EL (cell line): ENCODE data around the gene LEPROT.

ENCODE experiments used
- DNase-seq: peaks from one replicate; pipeline ENCODE4 v3.0.0-alpha.2; 2016

The LEPROT gene

DNA sequence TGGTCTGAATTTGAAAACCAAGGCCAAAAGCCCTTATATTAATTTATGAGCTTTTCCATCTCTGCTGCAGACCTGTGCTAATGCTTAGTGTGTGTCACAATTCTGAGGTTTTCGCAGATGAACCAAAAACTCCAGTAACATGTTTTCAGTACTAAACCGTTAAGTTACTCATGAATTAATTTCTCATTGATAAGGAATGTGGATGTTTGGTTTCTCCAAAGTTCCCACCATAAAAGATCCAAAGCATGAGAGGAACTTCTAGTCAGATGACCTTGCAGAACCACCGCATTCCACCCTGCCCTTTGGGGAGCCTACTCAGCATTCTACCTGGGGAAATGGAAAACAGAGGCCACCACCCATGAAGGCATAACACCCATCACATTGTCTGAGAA is 7.5 kb upstream of the LEPROT start:
- peak; percentile 91 for DNase-seq

DNA sequence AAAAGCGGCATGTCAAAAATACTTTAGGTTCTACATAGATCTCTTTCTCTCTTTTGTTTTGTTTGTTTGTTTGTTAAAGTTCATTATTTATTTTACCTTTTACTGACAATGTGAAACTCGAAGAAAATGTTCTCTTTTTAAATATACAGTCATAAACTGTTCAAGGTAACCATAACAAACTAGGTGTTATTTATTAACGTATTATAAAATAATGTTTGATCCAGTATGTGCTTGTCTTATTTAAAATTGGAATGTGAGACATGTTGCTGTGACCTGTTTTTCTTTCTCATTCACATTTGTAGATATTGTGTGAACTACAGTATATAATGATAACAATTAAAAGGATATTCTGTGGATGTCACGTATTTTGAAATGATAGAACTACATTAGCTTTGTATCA is 5.9 kb upstream of the LEPROT start:
- DNase-seq = no peak

DNA sequence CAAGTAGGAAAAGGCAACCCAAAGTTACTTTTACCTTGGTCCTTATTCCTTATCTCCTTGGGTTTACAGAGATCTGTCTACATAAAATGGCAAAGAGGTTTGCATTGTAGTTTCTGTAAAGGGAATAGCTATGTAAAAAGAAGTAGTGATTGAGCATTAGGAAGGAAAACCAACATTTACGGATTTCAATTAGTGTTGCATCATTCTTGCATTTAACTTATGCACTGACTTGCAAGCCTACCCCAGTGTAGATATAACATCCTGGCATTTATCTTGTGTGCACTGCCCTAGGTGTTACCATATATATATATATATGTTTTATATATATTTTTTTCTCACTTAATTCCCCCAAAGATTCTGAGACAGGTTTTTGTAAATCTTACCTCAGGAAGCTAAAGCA is 3.7 kb upstream of the LEPROT start:
- no peak for DNase-seq

DNA sequence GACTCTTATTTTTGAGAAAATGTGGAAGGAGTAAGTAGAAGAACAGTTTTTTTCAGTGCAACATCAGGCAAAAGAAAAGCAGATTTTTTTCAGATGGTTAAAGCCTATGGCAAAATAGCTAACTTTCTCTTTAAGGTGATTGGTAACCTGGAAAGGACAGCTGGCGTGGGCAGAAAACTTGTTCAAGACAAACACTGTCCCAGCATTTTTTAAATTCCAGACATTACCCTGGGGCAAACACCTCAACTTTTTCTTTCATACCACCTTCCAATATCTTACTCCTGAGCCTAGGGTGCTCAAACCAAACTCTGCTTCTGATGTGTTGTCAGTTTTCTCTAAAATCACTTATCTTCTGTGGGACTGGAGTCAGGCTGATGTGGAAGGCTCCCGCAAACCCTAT is 2.7 kb upstream of the LEPROT start:
- no peak for DNase-seq

DNA sequence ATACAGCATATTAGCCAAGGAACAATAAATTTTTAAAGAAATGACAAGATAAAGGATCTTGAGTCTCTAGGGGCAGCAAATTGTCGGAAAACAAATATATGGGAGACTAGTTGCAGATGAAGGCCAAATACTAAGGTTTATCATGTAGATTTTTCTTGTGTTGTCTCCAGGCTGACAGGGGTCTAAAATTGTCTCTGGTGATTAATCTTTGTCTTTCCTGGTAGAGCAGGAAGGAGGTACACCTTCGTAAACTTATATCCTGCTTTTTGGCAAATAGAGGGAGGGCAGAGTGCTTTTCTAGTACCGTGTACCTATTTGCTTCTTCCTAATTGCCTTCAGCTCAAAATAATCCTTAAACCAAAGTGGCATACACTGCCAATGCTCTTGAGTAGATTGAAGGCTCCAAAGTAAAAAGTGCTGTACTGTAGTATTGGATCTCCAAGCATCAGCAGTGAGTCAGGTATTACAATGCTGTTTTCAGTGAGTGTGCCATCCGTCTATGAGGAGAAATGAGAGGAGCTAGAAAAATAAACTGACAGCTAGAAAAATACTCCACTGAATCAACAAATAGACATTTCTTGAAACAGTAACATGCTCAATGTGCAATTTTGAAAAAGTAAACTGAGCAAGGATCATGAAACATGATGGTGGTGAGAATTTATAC is 1.8 kb upstream of the LEPROT start:
- no peak for DNase-seq

DNA sequence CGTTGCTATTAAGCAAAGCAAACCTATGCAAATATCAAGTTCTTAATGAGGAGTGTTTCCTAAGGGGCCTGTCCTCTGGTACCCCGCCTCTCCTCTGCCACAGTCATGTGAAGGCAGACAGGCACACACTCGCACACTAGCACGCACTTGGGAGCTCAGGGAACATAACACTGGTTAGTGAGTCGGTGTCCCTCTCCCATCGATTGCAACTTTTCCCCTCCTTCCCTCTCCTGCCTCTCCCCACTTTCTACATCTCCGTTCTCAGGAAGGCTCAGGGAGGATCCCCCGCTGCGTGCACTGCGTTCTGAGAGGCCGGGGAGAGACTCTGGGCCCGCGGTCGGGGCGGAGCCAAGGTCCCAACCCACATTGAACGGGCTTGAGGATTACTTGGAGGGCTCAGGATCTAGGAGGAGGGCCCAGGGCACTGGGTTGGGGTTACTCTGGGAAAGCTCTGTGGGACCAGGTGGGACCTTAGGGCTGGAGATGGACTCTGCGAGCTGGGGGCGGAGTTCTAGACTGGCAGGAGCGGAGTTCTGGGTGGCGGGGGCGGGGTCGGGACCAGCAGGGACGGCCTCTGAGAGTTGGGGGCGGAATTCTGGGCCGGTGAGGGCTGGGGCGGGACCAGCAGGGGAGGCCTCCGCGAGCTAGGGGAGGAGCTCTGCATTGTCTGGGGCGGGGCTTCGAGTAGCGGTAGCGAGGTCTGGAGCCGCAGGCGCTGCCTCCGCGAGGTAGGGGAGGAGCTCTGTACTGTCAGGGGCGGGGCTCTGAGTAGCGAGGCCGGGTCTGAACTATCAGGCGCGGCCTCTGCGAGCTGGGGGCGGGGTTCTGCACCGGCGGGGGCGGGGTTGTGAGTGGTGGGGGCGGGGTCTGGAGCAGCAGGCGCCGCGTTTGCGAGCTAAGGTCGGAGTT is 533 bp upstream of the LEPROT start:
- peak; percentile 99 for DNase-seq

DNA sequence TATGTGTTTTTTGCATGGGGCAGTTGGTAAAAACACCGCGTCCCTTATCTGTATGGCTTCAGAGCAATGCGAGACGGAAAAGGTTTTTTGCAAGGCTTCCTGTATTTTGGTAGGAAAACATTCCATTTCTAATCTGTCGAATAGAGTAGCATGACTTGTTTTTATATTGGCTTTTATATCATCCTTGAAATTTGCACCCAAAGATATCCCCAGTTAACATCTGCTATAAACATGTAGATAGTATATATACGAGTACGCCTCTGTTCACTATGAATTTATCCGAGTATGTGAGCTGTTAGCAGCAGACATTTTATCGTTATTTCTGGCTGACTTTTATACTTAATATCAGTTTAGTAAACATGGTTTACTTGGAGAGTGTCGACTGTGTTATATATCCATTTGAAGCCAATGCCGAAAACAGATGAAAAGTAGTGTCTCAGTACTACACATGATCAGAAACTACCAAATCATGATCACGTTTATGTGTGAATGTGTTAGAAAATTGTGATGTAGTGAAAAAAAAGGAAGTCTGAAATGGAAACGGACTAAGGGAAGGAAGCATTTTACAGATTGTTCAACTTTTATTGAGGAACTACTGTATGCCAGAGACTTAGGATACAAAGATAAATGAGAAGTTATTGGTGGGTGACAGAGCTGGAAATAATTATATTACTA is 1.0 kb downstream of the LEPROT start:
- no peak for DNase-seq

DNA sequence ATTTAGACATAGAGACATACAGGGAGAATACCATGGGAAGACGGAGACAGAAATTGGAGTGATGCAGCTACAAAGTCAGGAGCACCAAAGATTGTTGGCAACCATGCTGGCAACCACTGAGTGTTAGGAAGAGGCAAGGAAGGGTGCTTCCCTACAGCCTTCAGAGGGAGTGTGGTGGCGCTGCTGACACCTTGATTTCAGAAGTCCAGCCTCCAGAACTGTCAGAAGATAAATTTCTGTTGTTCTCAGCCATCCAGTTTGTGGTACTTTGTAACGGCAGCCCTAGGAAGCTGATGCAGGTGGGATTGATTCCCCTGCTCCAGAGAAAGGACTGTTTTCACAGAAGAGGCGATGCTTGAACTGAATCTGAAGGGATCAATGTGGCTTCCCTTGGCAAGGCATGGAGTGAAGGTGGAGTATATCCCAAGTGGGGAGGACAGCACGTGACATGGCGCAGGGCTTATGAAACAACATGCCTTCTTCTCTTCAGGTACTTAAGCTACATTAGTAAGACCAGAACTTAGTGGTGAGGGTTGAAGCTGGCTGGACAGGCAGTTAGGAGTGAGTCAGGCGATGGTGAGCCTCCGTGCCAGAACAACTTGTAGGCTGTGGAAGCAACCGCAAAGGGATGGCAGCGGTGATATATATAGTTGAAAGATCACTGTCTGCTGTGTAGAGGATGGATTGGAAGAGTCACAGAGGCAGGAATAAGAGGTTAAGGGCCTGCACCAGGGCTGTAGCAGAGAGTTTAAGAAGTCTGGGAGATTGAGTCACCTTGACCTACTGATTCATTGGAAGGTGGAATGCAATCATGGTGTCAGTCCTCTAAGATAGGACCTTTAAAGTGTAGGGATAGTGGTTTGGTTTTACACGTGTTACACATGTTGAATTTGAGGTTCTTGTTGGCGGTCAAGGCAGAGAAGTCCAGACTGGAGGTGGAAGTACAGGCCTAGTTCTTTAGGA is 2.1 kb downstream of the LEPROT start:
- DNase-seq = peak; percentile 79

DNA sequence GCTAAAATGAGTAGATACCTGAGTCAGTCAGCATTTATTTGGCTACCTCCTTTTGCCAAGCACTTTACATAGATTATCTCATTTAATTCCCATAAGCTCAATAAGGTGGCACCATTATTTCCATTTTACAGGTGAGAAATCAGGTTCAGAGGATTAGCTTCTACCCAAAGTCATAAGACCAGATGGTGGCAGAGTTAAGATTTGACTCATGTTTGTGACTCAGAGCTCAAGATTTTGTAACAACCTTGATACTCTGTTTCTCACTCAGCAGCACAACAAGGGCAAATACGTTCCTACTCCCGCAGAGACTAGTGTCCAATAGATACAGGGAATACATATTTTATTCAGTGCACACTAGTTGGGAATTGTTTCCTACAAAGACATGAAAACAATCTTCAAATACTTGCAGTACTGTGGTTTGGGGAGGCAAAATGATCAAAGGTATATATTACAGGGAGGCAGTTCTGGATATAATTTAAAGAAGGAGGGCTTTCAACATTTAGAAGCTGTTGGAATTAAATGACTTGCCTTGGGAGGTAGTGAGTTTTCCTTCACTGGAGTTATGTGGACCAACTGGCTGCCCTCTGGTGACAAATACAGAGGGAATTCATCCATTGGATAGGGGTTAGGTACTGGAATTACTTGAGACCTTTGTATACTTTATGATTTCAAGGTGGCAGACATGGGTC is 3.6 kb downstream of the LEPROT start:
- DNase-seq = peak; percentile 90

DNA sequence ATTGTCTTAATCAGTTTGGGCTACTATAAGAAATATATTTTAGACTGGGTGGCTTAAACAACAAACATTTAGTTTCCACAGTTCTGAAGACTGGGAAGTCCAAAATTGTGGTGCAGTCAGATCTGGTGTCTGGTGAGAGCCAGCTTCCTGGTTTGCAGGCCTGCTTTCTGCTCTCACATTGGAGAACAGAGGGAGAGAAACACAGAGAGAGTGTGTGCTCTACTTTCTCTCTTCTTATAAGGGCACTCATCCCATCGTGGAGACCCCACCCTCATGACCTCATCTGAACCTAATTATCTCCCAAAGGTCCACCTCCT is 4.1 kb downstream of the LEPROT start:
- DNase-seq = peak; percentile 37

DNA sequence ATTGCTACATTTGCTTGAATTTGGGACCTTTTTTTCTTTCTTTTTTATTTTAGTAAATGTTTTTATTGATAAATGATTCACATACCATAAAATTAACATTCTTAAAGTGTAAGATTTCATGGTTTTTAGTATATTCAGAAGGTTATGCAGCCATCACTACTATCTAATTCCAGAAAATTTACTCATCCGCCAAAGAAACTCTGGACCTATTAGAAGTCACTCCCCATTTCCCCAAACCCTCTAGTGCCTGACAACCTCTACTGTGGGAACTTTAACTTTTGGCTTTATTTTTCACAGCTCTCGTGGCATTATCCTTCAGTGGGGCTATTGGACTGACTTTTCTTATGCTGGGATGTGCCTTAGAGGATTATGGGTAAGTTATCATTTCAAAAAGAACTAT is 4.5 kb downstream of the LEPROT start:
- peak; percentile 47 for DNase-seq

DNA sequence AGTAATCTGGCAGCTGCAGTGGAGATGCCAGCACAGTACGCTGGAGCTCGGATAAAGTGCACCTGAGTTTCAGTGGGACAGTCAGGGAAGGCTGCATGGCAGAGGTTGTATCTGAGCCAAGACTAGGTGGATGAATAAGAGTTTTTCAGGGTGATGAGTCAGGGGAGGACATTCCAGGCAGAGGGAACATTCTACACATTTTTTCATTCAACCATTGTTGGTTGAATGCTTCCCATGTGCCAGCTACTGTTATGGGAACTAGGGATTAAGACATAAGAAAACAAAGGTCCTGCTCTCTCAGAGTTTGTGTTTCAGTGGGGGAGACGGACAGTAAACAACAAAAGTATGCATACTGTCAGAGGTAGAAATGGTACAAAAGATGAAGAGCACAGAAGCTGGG is 5.2 kb downstream of the LEPROT start:
- DNase-seq = peak; percentile 95

DNA sequence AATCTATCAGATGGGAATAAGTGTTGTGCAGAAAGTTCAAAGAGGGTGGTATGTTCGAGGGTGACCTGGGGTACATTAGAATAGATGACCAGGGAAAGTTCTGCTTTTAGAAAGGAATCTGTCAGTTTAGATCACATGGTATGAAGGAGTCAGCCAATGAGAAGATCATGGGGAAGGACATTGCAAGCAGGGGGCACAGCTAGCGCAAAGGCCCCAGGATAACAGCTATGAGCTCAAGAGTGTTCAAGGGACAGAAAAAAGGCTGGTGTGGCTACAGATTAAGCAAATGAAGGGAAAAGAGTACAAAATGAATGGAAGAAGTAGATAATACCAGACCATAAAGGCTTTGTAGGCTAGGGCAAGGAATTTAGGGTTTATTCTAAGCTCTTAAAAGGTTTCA is 8.6 kb downstream of the LEPROT start:
- DNase-seq = no peak

DNA sequence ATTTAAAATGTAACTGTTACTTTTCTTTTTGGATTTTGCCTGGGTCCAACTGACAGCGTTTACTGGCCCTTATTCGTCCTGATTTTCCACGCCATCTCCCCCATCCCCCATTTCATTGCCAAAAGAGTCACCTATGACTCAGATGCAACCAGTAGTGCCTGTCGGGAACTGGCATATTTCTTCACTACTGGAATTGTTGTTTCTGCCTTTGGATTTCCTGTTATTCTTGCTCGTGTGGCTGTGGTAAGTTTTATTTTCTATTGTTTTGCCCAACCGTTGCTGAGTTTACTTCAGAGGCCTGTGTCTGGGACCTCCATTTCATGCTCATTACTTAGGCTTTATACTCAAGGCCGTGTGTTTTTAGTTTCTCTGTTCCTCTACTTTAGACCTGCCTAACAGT is 9.3 kb downstream of the LEPROT start:
- DNase-seq = peak; percentile 83

DNA sequence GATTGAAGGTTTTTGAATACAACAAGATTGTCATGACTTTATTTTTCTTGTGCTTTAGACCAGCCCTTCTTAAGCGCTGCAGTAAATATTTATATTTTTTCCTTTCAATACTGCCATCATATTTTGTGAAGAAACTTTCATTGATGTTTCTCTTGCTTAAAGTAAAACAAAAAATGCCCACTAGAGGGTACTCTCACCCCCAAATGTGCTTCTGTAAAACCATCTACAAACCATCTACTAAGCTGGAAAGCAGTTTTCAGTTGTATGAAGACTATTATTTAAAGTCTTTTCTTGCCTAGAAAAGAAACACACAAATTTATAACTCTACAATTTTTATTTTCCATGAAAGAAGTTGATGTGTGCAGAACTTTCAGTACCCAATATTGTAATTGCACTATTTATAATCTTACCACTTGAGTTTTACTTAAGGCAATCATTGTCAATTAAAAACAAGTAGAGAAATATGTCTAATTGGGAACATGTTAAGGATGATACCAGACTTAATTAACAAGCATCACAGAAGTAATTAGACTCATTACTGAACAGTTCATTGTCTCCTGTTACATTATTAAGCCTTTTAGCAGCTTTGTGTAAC is 10.7 kb downstream of the LEPROT start:
- DNase-seq = peak; percentile 60

DNA sequence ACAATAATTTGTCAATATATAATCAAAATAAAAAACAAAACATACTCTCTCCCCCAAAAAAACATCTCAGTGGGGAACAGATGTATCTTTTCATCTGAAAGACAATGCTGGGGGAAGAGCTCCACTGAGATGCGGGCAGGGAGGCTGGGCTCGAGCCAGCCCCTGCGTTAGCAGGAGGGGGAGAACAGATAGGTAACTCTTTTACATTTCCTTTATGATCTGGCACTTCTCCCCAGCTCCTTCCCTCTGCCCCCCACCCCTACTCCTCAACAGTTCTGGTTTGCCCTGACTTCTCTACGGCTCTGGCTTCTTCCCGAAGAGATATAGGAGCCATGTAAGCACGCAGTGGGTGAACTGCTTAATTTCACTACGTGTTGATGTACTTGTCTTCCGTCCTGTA is 12.4 kb downstream of the LEPROT start:
- no peak for DNase-seq

DNA sequence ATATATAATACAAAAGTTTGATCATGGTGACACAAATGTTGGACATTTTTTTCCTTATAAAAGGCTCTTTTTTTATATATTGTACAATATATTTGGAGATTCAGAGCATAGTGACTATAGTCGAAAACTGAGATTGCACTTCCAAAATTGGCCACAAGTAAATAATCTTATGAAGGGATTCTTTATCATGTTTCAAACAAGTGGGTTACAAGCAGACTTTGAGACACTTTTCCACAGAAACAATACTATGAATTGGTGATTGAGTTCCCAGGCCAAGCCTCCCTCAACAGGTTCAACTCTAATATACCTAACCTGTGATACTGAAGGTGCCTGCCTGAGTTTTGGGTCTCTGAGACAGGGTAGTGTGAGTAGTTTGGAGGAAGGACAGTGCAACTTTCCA is 13.8 kb downstream of the LEPROT start:
- DNase-seq = no peak

DNA sequence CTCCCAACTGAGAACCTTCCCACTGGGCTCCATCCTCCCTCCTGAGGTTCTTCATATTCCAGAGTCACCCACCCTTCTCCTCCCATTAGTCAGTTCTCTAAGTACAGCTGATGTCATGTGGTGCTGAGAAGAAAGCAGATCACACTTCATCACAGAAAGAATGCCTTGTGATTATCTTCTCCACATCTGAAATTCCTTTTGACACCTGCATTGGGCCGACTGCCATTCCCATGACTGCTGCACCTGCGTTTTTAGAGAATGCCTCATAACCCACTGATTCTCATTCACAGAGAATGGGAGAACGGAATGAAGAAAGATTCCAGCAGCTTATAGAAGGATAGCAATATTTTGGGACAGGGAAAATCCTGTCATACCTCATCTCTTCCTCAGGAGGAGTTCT is 14.3 kb downstream of the LEPROT start:
- no peak for DNase-seq

DNA sequence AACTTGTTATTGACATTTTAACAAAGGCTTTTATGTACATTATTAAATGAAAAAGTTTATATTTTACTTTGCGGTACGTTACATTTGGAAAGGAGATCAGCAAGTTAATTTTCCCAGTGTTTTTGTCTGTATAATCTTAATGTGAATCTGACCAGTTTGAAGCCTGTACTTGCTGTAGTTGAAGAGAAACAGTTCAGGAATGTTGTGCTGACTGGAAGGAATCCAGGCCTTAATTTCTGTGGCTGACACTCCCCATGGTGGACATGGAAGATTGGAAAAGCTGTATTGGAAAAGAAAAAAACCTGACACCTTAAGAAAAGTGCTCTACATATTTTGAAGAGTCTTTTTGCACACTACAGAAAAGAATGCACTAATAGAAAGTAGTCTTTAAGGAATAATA is 15.5 kb downstream of the LEPROT start:
- DNase-seq = peak; percentile 45

DNA sequence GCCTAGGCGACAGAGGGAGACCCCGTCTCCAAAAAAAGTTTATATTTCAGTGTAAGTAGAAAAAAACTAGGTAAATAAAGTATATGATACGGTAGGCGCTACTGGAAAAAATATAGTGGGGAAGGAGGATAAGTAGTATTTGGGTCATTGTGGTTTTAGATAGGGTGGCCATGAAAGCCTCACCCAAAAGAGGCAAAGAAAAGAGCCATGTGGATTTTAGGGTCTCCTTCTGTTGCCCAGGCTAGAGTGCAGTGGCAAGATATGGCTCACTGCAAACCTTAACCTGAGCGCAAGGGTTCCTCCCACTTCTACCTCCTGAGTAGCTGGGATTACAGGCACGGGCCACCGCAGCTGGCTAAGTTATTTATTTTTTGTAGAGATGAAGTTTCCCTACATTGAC is 17.1 kb downstream of the LEPROT start:
- DNase-seq = no peak

DNA sequence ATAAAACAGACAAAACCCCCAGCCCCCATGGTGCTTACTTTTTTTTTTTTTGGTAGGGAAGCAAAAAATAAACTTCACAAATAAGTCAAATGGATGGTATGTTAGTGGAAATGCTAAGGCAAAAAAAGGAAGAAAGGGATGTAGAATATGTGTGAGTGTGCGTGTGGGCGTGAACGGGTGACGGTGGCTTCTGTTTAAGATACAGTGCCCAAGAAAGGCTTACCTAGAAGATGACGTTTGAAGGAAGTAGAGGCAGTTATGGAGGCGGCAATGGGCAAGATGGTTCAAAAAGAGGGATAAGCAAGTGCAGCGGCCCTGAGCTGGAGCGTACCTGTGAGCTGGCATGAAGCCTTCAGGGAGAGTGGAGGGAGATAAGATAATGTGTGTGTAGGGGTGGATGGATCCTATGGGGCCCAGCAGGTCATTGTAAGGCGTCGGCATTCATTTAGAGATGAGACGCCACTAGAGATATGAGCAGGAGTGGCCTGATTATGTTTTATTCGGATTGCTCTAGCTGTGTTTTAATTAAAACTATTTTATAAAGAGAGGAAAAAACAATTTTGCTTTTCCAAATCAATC is 19.9 kb downstream of the LEPROT start:
- no peak for DNase-seq

DNA sequence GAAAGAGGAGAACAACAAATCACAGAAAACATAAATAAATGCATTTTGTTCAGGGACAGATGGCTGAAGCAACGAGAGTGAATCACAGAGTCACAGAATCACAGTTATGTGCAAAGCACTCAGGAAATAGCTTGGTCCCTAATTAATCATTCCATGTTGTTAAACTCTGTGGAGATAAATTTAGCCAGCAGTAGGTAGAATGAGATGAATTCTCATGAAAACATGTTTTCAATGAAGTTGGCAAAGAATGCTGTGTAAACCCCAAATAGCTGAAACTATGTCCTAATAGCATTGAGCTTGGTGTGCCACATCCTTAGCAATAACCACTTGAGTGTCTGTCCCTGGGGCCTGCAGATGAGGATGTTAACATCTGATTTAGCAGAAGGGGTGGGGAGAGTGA is 20.4 kb downstream of the LEPROT start:
- DNase-seq = peak; percentile 38
